ENCODE data around the gene HS3ST5. TPM values are rescaled to one million over a fixed set of nuclear protein-coding genes. Genes with fewer than 3 reads are reported as not detected.
"Not testable (repeated sequence)": the region's sequence is repeated elsewhere in the genome, so short reads cannot be mapped to it uniquely, and the experiment has no call there.

HS3ST5 gene
- total RNA-seq, 1 donor from 2014 or later = 0.30 TPM

- DNase-seq = no peak
Measured at GRCh38 chr6:114276783-114277182, 66.0 kb downstream of the HS3ST5 start.

GRCh38 chr6:114274836-114275235, 68.0 kb downstream of the HS3ST5 start:
- no peak for DNase-seq

DNA sequence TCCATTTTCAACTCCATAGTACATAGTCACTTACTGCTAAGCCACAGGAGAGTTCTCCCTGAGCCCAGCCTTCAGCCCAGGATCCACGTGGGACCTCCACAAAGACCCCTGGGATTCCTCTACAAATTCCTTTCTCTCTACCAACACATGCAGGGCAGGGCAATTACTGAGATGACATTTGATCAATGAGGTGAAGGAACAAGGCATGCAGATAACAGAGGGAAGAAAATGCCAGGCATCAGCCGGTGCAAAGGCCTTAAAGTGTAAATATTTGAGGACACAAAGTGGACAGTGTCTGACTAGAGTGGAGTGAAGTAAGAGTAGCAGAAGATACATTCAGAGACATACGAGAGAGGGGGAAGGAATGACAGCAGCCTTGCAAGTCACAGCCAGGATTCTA, 70.2 kb downstream of the HS3ST5 start:
- no peak for DNase-seq

- no peak for DNase-seq
Measured at GRCh38 chr6:114271405-114271804, 71.4 kb downstream of the HS3ST5 start.

- DNase-seq = no peak
Measured at GRCh38 chr6:114267897-114268296, 74.9 kb downstream of the HS3ST5 start.

GRCh38 chr6:114260810-114261209, 82.0 kb downstream of the HS3ST5 start:
- no peak for DNase-seq

DNA sequence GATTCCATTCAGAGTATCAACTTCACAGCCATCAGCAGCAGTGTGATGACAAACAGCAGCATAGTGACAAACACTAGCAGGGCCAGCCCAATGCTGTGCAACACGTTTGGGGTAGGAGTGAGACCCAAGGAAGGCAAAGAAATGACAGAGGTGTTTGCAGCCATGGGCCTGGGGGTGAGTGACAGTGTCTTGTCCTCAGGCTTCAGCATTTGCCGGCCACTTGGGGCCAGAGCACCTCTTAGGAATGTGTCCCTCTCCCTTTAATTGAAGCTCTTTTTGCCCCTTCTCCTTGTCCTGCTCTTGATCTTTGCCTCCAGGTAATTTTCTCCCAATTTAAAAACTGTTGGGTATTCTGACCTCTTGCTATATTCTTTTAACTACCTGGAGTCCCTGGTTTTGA, 84.4 kb downstream of the HS3ST5 start:
- no peak for DNase-seq

DNA sequence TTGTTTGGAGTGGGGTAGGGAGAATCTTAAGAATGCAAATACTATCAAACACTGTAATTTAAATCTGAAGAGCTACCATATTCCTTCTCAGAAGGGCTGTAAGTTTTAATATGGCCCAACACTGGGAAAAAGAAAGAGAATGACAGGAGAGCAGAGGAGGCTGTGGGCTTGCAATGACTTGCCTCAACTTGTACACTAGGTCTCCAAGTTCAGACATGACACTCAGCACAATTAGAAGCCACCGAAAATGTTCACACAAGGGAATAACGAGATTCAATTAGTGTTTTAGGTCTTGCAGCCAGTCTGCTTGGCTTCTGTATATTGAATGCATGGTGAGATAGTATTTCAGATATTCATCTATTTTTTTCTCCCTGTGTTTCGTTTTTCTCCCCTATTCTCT, 89.4 kb downstream of the HS3ST5 start:
- no peak for DNase-seq

- DNase-seq = no peak
Measured at GRCh38 chr6:114249522-114249921, 93.3 kb downstream of the HS3ST5 start.

DNA sequence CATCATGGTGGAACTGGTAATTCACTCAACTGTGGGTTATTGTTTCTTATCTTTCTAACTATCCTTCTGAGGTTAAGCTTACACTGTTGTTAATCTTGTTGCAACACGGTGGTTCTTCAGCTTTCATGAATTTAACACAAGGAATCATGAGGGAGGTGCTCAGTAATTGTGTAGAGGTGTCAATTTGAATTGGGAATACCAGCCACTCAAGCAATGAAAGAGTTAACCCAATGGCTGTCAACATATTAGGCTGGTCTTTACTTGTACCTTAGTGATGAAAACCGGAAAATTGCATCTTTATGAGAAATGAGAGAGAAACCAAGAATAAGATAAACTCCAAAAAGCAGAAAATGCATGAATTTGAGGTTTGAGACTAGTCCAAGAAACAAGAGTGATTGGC, 95.7 kb downstream of the HS3ST5 start:
- no peak for DNase-seq

- DNase-seq = no peak
Measured at GRCh38 chr6:114240796-114241195, 102.0 kb downstream of the HS3ST5 start.

DNA sequence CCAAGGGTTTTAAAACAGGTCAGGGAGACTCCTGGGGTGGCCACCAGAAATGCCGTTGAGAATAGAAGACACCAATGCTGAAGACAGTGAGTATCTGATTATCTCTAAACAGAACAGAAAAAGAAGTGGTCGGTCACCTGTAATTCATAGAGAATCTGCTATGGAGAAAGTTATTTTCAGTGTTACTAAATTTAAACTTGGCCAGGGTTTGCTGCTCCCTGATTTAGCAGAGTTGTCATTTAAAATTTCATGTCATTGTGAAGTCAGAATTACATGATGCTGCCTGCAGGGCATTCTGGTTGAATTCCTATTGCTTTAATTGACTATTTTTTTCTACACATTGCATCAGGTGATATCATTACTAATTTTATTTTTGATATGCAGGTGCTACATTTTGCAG, 114.1 kb downstream of the HS3ST5 start:
- no peak for DNase-seq

DNA sequence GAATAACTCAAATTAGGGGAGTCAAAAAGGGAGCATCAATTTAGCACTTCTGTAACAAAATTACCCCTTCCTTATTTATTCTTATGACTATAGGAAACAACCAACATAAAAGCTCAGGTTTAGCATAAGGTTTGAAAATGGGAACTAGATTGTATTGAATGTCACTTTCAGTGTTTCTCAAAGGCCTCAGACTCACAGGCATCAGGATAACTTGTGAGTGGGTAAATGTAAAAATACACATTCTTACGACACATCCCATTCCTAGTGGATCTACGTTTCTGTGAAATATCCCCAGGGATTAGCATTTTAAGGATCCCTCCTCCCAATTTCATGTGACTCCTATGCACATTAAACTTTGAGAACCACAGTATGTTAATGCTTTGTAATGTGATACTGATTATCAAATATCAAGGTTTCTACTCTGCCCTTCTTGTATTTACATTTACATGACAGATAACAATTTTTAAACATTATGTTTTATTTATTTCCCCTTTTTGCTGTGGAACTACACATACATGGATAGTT, 114.8 kb downstream of the HS3ST5 start:
- DNase-seq = no peak

DNA sequence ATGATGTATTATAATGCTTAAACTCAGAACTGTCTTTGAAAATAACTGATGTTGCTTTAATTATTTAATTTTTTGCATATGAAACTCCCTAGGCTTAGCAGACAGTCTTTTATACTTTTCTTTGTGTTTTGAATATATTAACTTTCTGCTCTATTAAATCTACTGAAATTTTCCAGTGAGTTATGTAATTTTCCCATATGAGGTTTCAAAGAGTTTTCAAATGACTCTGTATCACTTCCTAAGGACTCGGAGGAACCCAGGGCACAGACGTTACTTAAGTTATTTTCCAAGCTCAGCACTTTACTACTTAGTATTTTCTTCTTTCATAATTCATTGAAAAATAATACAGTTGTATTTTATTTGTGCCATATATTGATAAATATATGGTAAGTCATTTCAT, 122.6 kb downstream of the HS3ST5 start:
- no peak for DNase-seq

GRCh38 chr6:114218437-114219340, 124.1 kb downstream of the HS3ST5 start:
- no peak for DNase-seq

- DNase-seq = not testable (repeated sequence)
Measured at GRCh38 chr6:114217996-114218395, 124.8 kb downstream of the HS3ST5 start.

DNA sequence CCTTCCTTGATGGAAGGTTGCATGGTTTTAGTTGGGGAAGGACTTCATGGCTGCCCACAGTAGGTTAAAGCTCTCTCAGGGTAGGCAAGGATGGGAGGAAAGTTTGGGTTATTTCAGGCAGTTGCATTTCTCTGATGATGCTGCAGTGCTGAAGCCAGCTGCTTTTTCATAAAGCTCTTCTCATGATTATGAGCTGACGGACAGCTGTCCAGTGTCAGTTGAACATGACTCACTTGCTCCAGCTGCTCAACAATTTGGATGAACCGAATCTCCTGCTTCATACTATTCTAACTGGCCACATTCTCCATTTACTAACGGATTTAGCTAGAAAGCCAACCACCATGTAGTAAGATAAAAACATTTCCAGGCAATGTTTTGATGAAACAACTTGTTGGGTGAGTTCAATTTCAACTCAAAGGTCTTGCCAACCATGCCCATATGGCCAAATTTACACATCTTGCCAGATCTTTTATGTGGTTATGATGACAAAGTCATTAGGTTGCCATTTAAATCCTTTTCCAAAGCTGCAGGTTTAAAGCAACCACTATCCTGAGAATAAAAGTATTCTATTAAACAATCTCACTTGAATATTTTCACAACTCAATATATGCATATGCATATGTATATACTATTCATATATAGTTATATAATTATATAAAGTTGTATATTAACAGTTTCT, 125.9 kb downstream of the HS3ST5 start:
- no peak for DNase-seq

DNA sequence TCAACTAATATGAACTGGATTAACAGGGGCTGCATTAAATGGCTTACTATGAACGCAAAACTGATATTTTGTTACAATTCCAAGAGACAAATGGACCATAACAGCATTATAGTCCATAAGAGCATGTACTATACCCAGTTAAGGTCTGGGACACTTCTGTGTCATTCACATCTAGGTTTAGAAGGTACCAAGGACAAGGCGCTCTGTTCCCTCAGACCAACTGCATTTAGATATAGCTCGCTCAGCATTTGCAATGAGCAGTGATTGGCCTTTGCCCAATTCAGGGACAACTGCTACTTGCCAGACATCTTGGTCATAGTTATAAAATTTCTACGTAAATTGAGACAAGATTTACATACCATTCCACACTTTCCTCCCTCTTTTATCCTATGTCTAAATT, 132.4 kb downstream of the HS3ST5 start:
- no peak for DNase-seq

GRCh38 chr6:114203460-114203859, 139.4 kb downstream of the HS3ST5 start:
- DNase-seq = no peak

- DNase-seq = no peak
Measured at GRCh38 chr6:114202389-114202788, 140.4 kb downstream of the HS3ST5 start.

DNA sequence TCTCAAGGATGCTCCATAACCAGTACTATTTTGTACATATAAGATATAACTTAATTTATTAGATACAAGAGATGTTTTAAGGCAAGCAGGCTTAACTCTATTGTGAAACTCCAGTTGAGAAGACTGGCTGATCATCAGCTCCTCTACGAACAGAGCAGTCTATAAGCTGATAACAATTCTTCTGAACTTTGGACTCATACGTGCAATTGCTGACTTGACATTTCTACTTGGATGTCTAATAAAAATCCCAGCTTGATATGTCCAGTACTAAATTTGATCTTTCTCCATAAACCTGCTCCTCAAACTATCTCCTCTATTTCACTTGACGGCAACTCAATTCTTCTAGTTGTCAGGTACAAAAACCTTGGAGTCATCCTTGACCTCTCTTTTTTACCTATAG, 141.9 kb downstream of the HS3ST5 start:
- DNase-seq = no peak

DNA sequence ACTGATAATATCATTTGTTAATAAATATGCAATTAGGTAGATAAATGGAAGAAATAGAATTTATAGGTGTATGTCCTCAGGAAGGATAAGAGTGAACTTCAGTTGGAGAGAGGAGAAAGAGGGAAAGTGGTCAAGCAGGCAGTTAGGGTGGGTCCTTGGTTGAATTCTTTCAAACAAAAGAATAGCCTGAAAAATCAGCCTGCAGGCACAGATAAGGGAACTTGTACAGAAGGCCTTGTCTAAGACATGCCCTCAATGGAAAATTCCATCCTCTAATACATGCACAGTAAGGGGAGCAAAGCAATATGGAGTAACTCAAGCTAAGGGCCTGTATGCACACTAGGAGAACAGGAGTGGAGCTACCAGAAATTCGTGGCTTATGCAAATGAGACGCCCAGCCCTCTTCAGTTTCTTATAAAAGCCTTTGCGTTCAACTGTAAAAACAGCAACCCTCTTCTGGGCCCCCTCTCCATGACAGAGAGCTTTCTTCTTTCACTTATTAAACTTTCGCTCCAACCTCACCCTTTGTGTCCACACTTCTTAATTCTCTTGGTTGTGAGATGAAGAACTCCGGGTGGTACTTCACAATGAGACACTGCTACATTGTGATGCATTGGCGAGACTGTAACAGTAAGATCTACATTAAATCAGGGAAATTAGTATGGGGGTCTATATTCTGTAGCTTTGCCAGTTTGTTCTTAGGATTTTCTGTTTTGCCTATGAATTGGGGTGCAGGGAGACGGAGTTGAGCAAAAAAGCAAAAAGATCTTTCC, 147.0 kb downstream of the HS3ST5 start:
- no peak for DNase-seq

DNA sequence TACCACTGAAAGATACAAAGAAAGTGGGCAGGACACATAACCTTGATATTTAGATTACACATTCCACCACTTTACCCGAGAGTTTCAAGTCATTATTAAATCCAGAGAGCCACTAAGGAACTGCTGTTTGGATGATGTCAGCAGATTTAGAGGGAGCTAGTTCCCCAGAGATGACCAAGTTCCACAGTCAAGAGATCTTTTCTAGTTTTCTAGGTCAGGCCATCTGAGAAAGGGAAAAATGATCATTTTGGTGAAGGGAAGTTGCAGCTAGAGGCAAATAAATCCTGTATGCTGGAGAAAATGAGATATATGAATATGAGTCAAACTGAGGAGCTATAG, 147.8 kb downstream of the HS3ST5 start:
- no peak for DNase-seq

Measured in skin of body (tissue), 2 donors.